Left lung (tissue), 10 donors: Measurements from ENCODE around the gene LIMS1. TPM values are rescaled to one million over a fixed set of nuclear protein-coding genes. Genes with fewer than 3 reads are reported as not detected.
A peak's percentile ranks its signal among the peaks of the same experiment; 100 is the strongest.

ENCODE experiments used
- ATAC-seq: fragments of 200-7000 bp; cut with Tn5 transposase; one replicate; pipeline ENCODE4 v1.9.1; 2020; ENCODE audit warnings: moderate library complexity
- DNase-seq, 4 donors: peaks; one replicate each; pipeline ENCODE4 v3.0.0-alpha.2; 2013 to 2020
- H3K27ac ChIP-seq, 2 donors: fragments of 200-600 bp; sonication (generic) in 1 of 2; one replicate each; pipeline versions ENCODE4 v1.5.0 to v1.8.0; 2020 to 2021
- H3K27me3 ChIP-seq, 2 donors: fragments of 200-600 bp; sonication (generic) in 1 of 2; one replicate each; pipeline versions ENCODE4 v1.5.0 to v1.8.0; 2020 to 2021
- H3K36me3 ChIP-seq, 2 donors: fragments of 200-600 bp; sonication (generic) in 1 of 2; one replicate each; pipeline versions ENCODE4 v1.5.0 to v1.8.0; 2020 to 2021
- H3K4me1 ChIP-seq, 2 donors: fragments of 200-600 bp; one replicate each; pipeline ENCODE4 v1.8.0; 2021
- H3K4me3 ChIP-seq, 2 donors: fragments of 200-600 bp; sonication (generic) in 1 of 2; one replicate each; pipeline versions ENCODE4 v1.5.0 to v1.8.0; 2020 to 2021; ENCODE audit warnings: mild to moderate bottlenecking in 1 of 2
- H3K9me3 ChIP-seq, 2 donors: fragments of 200-600 bp; sonication (generic) in 1 of 2; one replicate each; pipeline versions ENCODE4 v1.5.0 to v1.8.0; 2020 to 2021
- CTCF ChIP-seq, 2 donors: fragments of 200-600 bp; sonication (generic) in 1 of 2; IDR thresholded peaks; one replicate each; pipeline versions ENCODE4 v1.5.0 to v1.8.0; 2021; ENCODE audit warnings: antibody characterized with exemption in 2 of 2
- intact Hi-C, 2 donors: fragments of 100-400 bp; cut with DNase I; formaldehyde crosslinking; loops; one replicate each; pipeline versions ENCODE4 v1.11.2 to v1.14.2; 2022
- polyA plus RNA-seq, 6 donors: library from polyadenylated mRNA; unstranded; fragments of 120-200 nt; gene quantifications; one replicate each; pipeline ENCODE4 v1.2.1, GENCODE V29; 2013; ENCODE audit not compliant: insufficient read length in 6 of 6
- total RNA-seq, 2 donors: library from RNA; stranded (reverse); fragmentation: NEBNext Ultra II Directional; extraction: Animal tissue kit (Norgen Biotek cat#: 25700); gene quantifications; one replicate each; pipeline ENCODE4 v1.2.1, GENCODE V29; 2021
- donor health status: DM: no; HTN: yes; CAD: no.
- donor health status: DM: no; HTN: no; CAD: no.

Gene LIMS1
- total and polyA plus RNA-seq, 8 donors, result 63.2 to 122 (median 70.4) TPM

GRCh38 chr2:108634576-108635160 is 100.4 kb downstream of the LIMS1 start:
- no peaks in the 10 kb centered on the region for H3K36me3 ChIP-seq
- TF ChIP-seq CTCF (IDR thresholded peaks at IDR 0.05), result no peak
- peaks cover 49 to 82% of the 10 kb centered on the region in 2 donors for H3K4me1 ChIP-seq
- H3K4me3 ChIP-seq, result no peak overlapping the region
- no peak for ATAC-seq
- H3K27me3 ChIP-seq, result no peaks in the 10 kb centered on the region
- peak overlapping the region; percentile 24 to 64 for H3K27ac ChIP-seq
- no peaks in the 10 kb centered on the region for H3K9me3 ChIP-seq
- DNase-seq, result peak in 1 of 4 donors; percentile 53
- intact Hi-C loops, result no loop called here

DNA sequence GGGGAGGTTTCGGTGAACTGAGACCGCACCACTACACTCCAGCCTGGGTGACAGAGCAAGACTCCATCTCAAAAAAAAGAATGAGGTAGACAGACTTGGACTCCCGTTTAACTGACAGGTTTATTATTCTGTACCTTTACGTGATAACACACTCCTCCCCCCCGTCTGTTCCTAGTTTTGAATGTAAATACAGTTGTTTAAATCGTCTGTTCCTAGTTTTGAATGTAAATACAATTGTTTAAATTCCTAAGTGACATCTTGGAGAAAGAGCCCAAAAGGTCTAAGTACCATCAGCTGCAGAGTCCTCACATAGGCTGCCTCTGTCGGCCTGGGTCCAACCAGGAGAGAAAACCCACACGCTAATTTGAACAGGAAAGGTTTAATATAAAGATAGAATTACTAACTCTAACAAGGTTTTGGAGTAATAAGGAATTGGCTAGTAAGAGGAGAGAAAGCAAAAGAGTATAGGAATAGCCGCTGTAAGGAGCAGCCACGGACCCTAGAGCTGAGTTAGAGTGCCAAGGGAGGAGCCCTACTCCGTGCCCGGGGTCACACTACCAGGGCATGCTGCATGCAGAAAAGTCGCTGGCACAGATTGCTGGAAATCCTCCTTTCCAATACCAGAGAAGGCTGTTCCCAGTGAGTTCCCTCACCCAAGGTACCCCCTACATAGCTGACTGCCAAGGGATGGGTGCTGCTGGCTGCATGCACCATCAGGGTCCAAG is 101.5 kb downstream of the LIMS1 start:
- intact Hi-C loops, result no loop called here
- peak in 1 of 4 donors; percentile 29 for DNase-seq

DNA sequence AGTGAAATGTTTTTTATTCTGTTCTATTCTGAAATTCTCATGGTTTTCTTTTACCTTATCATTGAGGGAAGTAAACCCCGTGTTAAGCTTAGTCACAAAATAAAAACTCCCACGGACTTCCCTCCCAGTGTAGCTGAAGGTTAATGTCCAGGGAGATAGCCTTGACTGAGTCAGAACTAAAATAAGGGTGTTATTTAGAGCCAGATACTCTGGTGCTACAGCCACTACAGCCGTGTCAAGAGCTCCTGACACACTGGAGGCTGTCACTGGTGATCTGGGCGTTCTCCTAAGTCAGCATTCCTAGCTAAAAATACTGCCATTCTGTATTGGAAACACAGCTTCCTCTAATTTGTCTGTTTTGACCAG is 103.0 kb downstream of the LIMS1 start:
- Histone ChIP-seq H3K27me3 (no peaks in the 10 kb centered on the region), H3K27ac (peak overlapping the region; percentile 71 to 83), H3K9me3 (no peaks in the 10 kb centered on the region), H3K4me1 (peaks cover 42 to 93% of the 10 kb centered on the region in 2 donors), H3K36me3 (no peaks in the 10 kb centered on the region), H3K4me3 (no peak overlapping the region)
- intact Hi-C loops, result no loop called here
- ATAC-seq, result peak; percentile 86
- DNase-seq, result peak in 1 of 4 donors; percentile 74
- no peak for TF ChIP-seq CTCF (IDR thresholded peaks at IDR 0.05)

More for the DNA sequence above, 101.5 kb downstream of the LIMS1 start:
- ATAC-seq, result no peak
- Histone ChIP-seq H3K4me3 (no peak overlapping the region), H3K9me3 (no peaks in the 10 kb centered on the region), H3K36me3 (no peaks in the 10 kb centered on the region), H3K27me3 (no peaks in the 10 kb centered on the region), H3K4me1 (peaks cover 48 to 93% of the 10 kb centered on the region in 2 donors), H3K27ac (peak overlapping the region; percentile 71 to 83)
- TF ChIP-seq CTCF (IDR thresholded peaks at IDR 0.05), result no peak

GRCh38 chr2:108640731-108641130 is 106.5 kb downstream of the LIMS1 start:
- peak; percentile 7 for ATAC-seq
- Histone ChIP-seq H3K27ac (peak overlapping the region; percentile 58 to 60), H3K27me3 (no peaks in the 10 kb centered on the region), H3K4me1 (peaks cover 21 to 62% of the 10 kb centered on the region in 2 donors), H3K36me3 (no peaks in the 10 kb centered on the region), H3K4me3 (no peak overlapping the region), H3K9me3 (no peaks in the 10 kb centered on the region)
- intact Hi-C loops, result no loop called here
- TF ChIP-seq CTCF (IDR thresholded peaks at IDR 0.05), result no peak
- no peak for DNase-seq

DNA sequence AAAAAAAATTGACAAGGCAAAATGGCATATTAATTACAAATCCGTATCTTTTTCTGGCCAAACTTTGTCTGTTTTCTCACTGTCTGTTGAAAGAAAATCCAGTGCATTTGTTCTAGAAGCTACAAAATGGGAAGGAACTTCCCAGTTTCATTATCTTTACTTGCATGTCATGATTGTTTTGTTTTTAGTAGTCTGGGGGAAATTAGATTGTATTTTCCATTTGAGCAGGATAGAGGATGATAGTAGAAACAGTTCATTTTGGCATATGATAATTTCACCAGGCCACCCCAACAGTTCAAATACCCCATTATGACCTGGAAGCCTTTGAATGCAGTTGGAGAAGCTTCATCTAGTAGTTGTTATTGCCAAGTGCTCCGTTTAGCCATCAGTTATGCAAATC is 107.5 kb downstream of the LIMS1 start:
- DNase-seq (no peak), ATAC-seq (no peak)
- Histone ChIP-seq H3K36me3 (no peaks in the 10 kb centered on the region), H3K27ac (peak overlapping the region; percentile 58 to 60), H3K4me1 (peaks cover 12 to 52% of the 10 kb centered on the region in 2 donors), H3K27me3 (no peaks in the 10 kb centered on the region), H3K4me3 (no peak overlapping the region), H3K9me3 (no peaks in the 10 kb centered on the region)
- no peak for TF ChIP-seq CTCF (IDR thresholded peaks at IDR 0.05)
- intact Hi-C loops, result no loop called here
